CD14-positive monocyte (primary cell): ENCODE results near the gene TIMELESS. TPM values are rescaled to one million over a fixed set of nuclear protein-coding genes. Genes with fewer than 3 reads are reported as not detected.

Experiments used
- DNase-seq, 3 donors: peaks; one replicate each; pipeline ENCODE4 v3.0.0-alpha.2; 2011 to 2022
- H2AFZ ChIP-seq: 2 replicates; pipeline ENCODE4 v1.6.0; 2012; ENCODE audit warnings: mild to moderate bottlenecking, low read depth, low read length, inconsistent platforms; ENCODE audit not compliant: insufficient read depth, poor library complexity, severe bottlenecking
- H3K27ac ChIP-seq, 2 donors: 1 replicate in 1 of 2; 2 replicates in 1 of 2; pipeline ENCODE4 v1.5.1; 2012 to 2013; ENCODE audit warnings: low read length in 2 of 2, control low read depth in 1 of 2, inconsistent platforms in 1 of 2, low read depth in 1 of 2, mild to moderate bottlenecking in 1 of 2
- H3K27me3 ChIP-seq, 2 donors: one replicate each; pipeline versions ENCODE4 v1.6.0 to v1.6.1; 2011 to 2013; ENCODE audit warnings: low read length in 2 of 2; ENCODE audit not compliant: control insufficient read depth in 2 of 2, insufficient read depth in 2 of 2
- H3K36me3 ChIP-seq, 2 donors: replicated peaks in 1 of 2; 1 replicate in 1 of 2; 2 replicates in 1 of 2; pipeline versions ENCODE4 v1.5.1 to v1.6.1; 2012 to 2013; ENCODE audit warnings: low read length in 2 of 2, control low read depth in 1 of 2, inconsistent platforms in 1 of 2, mild to moderate bottlenecking in 1 of 2; ENCODE audit not compliant: insufficient read depth in 2 of 2, control insufficient read depth in 1 of 2
- H3K4me1 ChIP-seq, 2 donors: 1 replicate in 1 of 2; 2 replicates in 1 of 2; pipeline versions ENCODE4 v1.5.1 to v1.6.1; 2012 to 2013; ENCODE audit warnings: low read length in 2 of 2, control low read depth in 1 of 2, inconsistent platforms in 1 of 2, mild to moderate bottlenecking in 1 of 2, moderate library complexity in 1 of 2; ENCODE audit not compliant: insufficient read depth in 2 of 2, control insufficient read depth in 1 of 2
- H3K4me2 ChIP-seq: replicated peaks from 2 replicates; pipeline ENCODE3; 2012; ENCODE audit warnings: low read length, moderate library complexity, mild to moderate bottlenecking; ENCODE audit not compliant: poor library complexity, severe bottlenecking; ENCODE audit errors: extremely low read depth
- H3K4me3 ChIP-seq, 3 experiments: fragments of 200-600 bp in 1 of 3; sonication (generic) in 1 of 3; replicated peaks in 1 of 3; 1 replicate in 2 of 3; 2 replicates in 1 of 3; pipeline ENCODE4 v1.5.1; 2011 to 2013; ENCODE audit warnings: low read length in 3 of 3, mild to moderate bottlenecking in 3 of 3, control low read depth in 2 of 3, low read depth in 2 of 3, inconsistent platforms in 1 of 3, moderate library complexity in 1 of 3
- H3K79me2 ChIP-seq: 2 replicates; pipeline ENCODE4 v1.6.0; 2012; ENCODE audit warnings: mild to moderate bottlenecking, control low read depth, inconsistent platforms, low read length, moderate library complexity; ENCODE audit not compliant: insufficient read depth
- H3K9ac ChIP-seq: 2 replicates; pipeline ENCODE4 v1.6.0; 2017; ENCODE audit warnings: low read length, mild to moderate bottlenecking; ENCODE audit not compliant: insufficient read depth, poor library complexity, severe bottlenecking
- H3K9me3 ChIP-seq, 2 donors: replicated peaks in 1 of 2; 1 replicate in 1 of 2; 2 replicates in 1 of 2; pipeline versions ENCODE4 v1.5.1 to v1.6.1; 2012 to 2013; ENCODE audit warnings: low read length in 2 of 2, control low read depth in 1 of 2; ENCODE audit not compliant: control insufficient read depth in 1 of 2, insufficient read depth in 1 of 2
- H4K20me1 ChIP-seq: 2 replicates; pipeline ENCODE4 v1.6.0; 2012; ENCODE audit warnings: mild to moderate bottlenecking, low read length, control low read depth, moderate library complexity; ENCODE audit not compliant: insufficient read depth
- H3K27ac Mint-ChIP-seq, 7 donors: one replicate each; pipeline ENCODE4 v1.8.0; 2020; ENCODE audit warnings: mild to moderate bottlenecking in 7 of 7, mixed read lengths in 7 of 7, moderate library complexity in 6 of 7, inconsistent platforms in 2 of 7
- H3K27me3 Mint-ChIP-seq, 3 donors: one replicate each; pipeline ENCODE4 v1.8.0; 2021 to 2022; ENCODE audit warnings: low read depth in 3 of 3, mild to moderate bottlenecking in 3 of 3, mixed read lengths in 3 of 3, moderate library complexity in 3 of 3, inconsistent platforms in 1 of 3
- H3K36me3 Mint-ChIP-seq, 2 donors: one replicate each; pipeline ENCODE4 v1.8.0; 2020; ENCODE audit warnings: mixed read lengths in 2 of 2, inconsistent platforms in 1 of 2, mild to moderate bottlenecking in 1 of 2
- H3K4me1 Mint-ChIP-seq: one replicate; pipeline ENCODE4 v1.8.0; 2020; ENCODE audit warnings: mild to moderate bottlenecking, mixed read lengths
- H3K4me3 Mint-ChIP-seq, 2 donors: one replicate each; pipeline ENCODE4 v1.8.0; 2020; ENCODE audit warnings: mild to moderate bottlenecking in 2 of 2, mixed read lengths in 2 of 2, moderate library complexity in 1 of 2
- H3K9me3 Mint-ChIP-seq, 7 donors: one replicate each; pipeline ENCODE4 v1.8.0; 2020 to 2022; ENCODE audit warnings: mixed read lengths in 7 of 7, mild to moderate bottlenecking in 6 of 7, moderate library complexity in 6 of 7, inconsistent platforms in 2 of 7
- WGBS: methylation state at CpG from one replicate; pipeline ENCODE4 v1.1.5; 2013; ENCODE audit warnings: missing lambda C conversion rate; ENCODE audit not compliant: insufficient coverage; 5-methylcytosine and 5-hydroxymethylcytosine counted together
- intact Hi-C, 2 donors: fragments of 100-400 bp; cut with micrococcal nuclease; formaldehyde crosslinking; loops; one replicate each; pipeline versions ENCODE4 v1.15.0 to v1.15.1; 2023
- polyA plus RNA-seq, 3 donors: library from polyadenylated mRNA; depleted of rRNA in 1 of 3; unstranded in 2 of 3; stranded (reverse) in 1 of 3; fragments of 300-500 nt in 2 of 3; fragments of >200 nt in 1 of 3; fragmentation: Illumina TruSeq in 2 of 3; gene quantifications; 1 replicate in 2 of 3; 2 replicates in 1 of 3; pipeline ENCODE4 v1.2.3, GENCODE V29; 2012 to 2021
- TF ChIP-seq, protein P1 (sequence below): fragments of 200-600 bp; IDR thresholded peaks from one replicate; pipeline ENCODE4 v1.8.0; 2022; ENCODE audit warnings: antibody characterized with exemption, mild to moderate bottlenecking

The TIMELESS gene
- polyA plus RNA-seq, 3 donors: 1.5 to 2.3 (median 1.5) TPM

GRCh38 chr12:56457817-56458216, 8.6 kb upstream of the TIMELESS start:
- Histone ChIP-seq H3K36me3 (no peaks in the 10 kb centered on the region), H2AFZ (no peak overlapping the region), H3K9me3 (no peaks in the 10 kb centered on the region), H3K79me2 (no peaks in the 10 kb centered on the region), H3K27ac (no peak overlapping the region), H3K4me2 (no peak overlapping the region), H3K4me1 (no peaks in the 10 kb centered on the region), H4K20me1 (no peaks in the 10 kb centered on the region), H3K9ac (no peak overlapping the region), H3K27me3 (no peaks in the 10 kb centered on the region), H3K4me3 (no peak overlapping the region)
- Mint-ChIP-seq H3K9me3 (peaks cover 0 to 2% (median 0%) of the 10 kb centered on the region in 7 donors), H3K27ac (no peak overlapping the region), H3K4me3 (no peak overlapping the region), H3K4me1 (no peaks in the 10 kb centered on the region), H3K27me3 (peaks cover 0 to 2% (median 2%) of the 10 kb centered on the region in 3 donors), H3K36me3 (no peaks in the 10 kb centered on the region)
- TF ChIP-seq, protein P1, sequence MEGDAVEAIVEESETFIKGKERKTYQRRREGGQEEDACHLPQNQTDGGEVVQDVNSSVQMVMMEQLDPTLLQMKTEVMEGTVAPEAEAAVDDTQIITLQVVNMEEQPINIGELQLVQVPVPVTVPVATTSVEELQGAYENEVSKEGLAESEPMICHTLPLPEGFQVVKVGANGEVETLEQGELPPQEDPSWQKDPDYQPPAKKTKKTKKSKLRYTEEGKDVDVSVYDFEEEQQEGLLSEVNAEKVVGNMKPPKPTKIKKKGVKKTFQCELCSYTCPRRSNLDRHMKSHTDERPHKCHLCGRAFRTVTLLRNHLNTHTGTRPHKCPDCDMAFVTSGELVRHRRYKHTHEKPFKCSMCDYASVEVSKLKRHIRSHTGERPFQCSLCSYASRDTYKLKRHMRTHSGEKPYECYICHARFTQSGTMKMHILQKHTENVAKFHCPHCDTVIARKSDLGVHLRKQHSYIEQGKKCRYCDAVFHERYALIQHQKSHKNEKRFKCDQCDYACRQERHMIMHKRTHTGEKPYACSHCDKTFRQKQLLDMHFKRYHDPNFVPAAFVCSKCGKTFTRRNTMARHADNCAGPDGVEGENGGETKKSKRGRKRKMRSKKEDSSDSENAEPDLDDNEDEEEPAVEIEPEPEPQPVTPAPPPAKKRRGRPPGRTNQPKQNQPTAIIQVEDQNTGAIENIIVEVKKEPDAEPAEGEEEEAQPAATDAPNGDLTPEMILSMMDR: no peak
- DNase-seq: no peak
- no CpG with 5 or more reads among the region's 4 CpGs for WGBS
- intact Hi-C loops: loop anchor here in 1 of 2 donors (10.0 kb wide), 1 partner anchor 93 kb away; the partner anchor contains the start of genes APOF and STAT2

- no peak within 1 kb of the TSS for H2AFZ ChIP-seq
- H3K79me2 ChIP-seq: no peaks in the 10 kb centered on the region
These were observed 5.3 kb upstream of the TIMELESS start, which contains the start of gene MIP for GRCh38 chr12:56454557-56454956. Gene MIP (minus strand): TSS chr12:56454657. CDS start chr12:56454613, 44 bp downstream.

More at GRCh38 chr12:56454557-56454956, 5.3 kb upstream of the TIMELESS start, which contains the start of gene MIP:
- no peak within 1 kb of the TSS for H3K9ac ChIP-seq
- intact Hi-C loops: loop anchor here in 1 of 2 donors (10.0 kb wide), 1 partner anchor 90 kb away; the partner anchor contains the start of genes APOF and STAT2
- H3K9me3 ChIP-seq: no peaks in the 10 kb centered on the region
- H3K4me1 Mint-ChIP-seq: peaks cover 5% of the 10 kb centered on the region
- H3K27me3 Mint-ChIP-seq: peaks cover 0 to 2% (median 2%) of the 10 kb centered on the region in 3 donors
- H3K27me3 ChIP-seq: no peaks in the 10 kb centered on the region
- H3K36me3 Mint-ChIP-seq: no peaks in the 10 kb centered on the region
- TF ChIP-seq, protein P1: no peak
- peaks cover 5 to 6% of the 10 kb centered on the region in 2 donors for H3K4me1 ChIP-seq
- no peak within 1 kb of the TSS for H3K4me3 ChIP-seq
- no peaks in the 10 kb centered on the region for H3K36me3 ChIP-seq
- 100% methylated on average over 1 of the region's 5 CpGs for WGBS
- no peaks in the 10 kb centered on the region for H4K20me1 ChIP-seq
- H3K4me2 ChIP-seq: no peak within 1 kb of the TSS
- no peak for DNase-seq
- no peak within 1 kb of the TSS for H3K27ac Mint-ChIP-seq
- H3K27ac ChIP-seq: no peak within 1 kb of the TSS
- H3K9me3 Mint-ChIP-seq: peaks cover 0 to 2% (median 0%) of the 10 kb centered on the region in 7 donors
- no peak within 1 kb of the TSS for H3K4me3 Mint-ChIP-seq
